ENCODE data around the gene TACO1. TPM values are rescaled to one million over a fixed set of nuclear protein-coding genes. Genes with fewer than 3 reads are reported as not detected.

The TACO1 gene
- total RNA-seq, 1 experiment from 2014 or later = 27.1 TPM

DNA sequence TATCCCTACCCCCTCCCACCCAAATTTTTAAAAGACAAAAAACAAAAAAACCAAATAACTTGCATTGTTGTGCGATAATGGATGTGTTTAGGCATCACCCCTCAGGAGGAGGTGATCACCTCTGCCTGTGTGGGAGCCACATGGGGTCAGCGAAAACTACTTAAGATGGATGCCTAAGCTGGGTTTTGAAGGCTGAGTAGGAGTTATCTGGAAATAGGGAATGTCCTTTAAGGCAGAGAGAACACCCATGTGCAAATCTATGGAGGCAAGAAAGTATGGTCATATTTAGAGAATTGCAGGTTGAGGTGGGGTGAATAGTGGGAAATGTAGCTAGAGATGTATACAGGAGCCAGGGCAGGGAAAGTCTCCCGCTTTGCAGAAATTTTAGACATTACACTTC lies 5.6 kb upstream of the TACO1 start:
- TF ChIP-seq EZH2 (IDR thresholded peaks at IDR 0.05; ENCODE audit: low read depth) = no peak
- TF ChIP-seq, protein P1, sequence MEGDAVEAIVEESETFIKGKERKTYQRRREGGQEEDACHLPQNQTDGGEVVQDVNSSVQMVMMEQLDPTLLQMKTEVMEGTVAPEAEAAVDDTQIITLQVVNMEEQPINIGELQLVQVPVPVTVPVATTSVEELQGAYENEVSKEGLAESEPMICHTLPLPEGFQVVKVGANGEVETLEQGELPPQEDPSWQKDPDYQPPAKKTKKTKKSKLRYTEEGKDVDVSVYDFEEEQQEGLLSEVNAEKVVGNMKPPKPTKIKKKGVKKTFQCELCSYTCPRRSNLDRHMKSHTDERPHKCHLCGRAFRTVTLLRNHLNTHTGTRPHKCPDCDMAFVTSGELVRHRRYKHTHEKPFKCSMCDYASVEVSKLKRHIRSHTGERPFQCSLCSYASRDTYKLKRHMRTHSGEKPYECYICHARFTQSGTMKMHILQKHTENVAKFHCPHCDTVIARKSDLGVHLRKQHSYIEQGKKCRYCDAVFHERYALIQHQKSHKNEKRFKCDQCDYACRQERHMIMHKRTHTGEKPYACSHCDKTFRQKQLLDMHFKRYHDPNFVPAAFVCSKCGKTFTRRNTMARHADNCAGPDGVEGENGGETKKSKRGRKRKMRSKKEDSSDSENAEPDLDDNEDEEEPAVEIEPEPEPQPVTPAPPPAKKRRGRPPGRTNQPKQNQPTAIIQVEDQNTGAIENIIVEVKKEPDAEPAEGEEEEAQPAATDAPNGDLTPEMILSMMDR (conservative IDR thresholded peaks at IDR 0.05) = no peak
- Histone ChIP-seq H3K9me2 (ENCODE audit: insufficient read depth) (no peaks in the 10 kb centered on the region), H3K4me1 (replicated peaks; ENCODE audit: insufficient read depth) (0 out of 2 replicates have a peak, but pooled peaks cover 4% of the 10 kb centered on the region), H3K36me3 (ENCODE audit: low read depth) (no peaks in the 10 kb centered on the region), H2AFZ (no peak overlapping the region), H3K4me2 (no peak overlapping the region), H3F3A (ENCODE audit: insufficient read depth, low read depth) (peaks cover 3% of the 10 kb centered on the region; the same call in 1 of the 2 replicates), H3K9me3 (ENCODE audit: insufficient read depth, low read depth) (no peaks in the 10 kb centered on the region), H4K20me1 (ENCODE audit: insufficient read depth) (peaks cover 4% of the 10 kb centered on the region; the same call in 1 of the 2 replicates), H3K4me3 (no peak overlapping the region), H3K27me3 (ENCODE audit: insufficient read depth, low read depth) (no peaks in the 10 kb centered on the region), H3K27ac (no peak overlapping the region), H3K79me2 (ENCODE audit: low read depth) (no peaks in the 10 kb centered on the region)
- BruUV-seq (replicated peaks) = no TSS peak
- DNase-seq = no peak
- intact Hi-C loops (cut with micrococcal nuclease; ENCODE audit: unreplicated experiment) = no loop called here
- ChIA-PET POLR2A (ENCODE audit: unreplicated experiment) (no interaction called here), CTCF (no interaction called here)

GRCh38 chr17:63596856-63597586 lies 3.7 kb upstream of the TACO1 start:
- Histone ChIP-seq H3K27me3 (ENCODE audit: insufficient read depth, low read depth) (no peaks in the 10 kb centered on the region), H2AFZ (no peak overlapping the region), H3K4me2 (no peak overlapping the region), H3K27ac (no peak overlapping the region), H4K20me1 (ENCODE audit: insufficient read depth) (peaks cover 4% of the 10 kb centered on the region; the same call in 1 of the 2 replicates), H3K9me3 (ENCODE audit: insufficient read depth, low read depth) (no peaks in the 10 kb centered on the region), H3K9me2 (ENCODE audit: insufficient read depth) (no peaks in the 10 kb centered on the region), H3K4me3 (no peak overlapping the region), H3K4me1 (replicated peaks; ENCODE audit: insufficient read depth) (peaks cover 11% of the 10 kb centered on the region; the same call in 1 of the 2 replicates), H3K36me3 (ENCODE audit: low read depth) (no peaks in the 10 kb centered on the region), H3K79me2 (ENCODE audit: low read depth) (peaks cover 12% of the 10 kb centered on the region; the same call in 1 of the 2 replicates), H3F3A (ENCODE audit: insufficient read depth, low read depth) (peaks cover 3% of the 10 kb centered on the region; the same call in 1 of the 2 replicates)
- DNase-seq = no peak
- POLR2A ChIA-PET (ENCODE audit: unreplicated experiment) = no interaction called here
- CTCF ChIA-PET = no interaction called here
- intact Hi-C loops (cut with micrococcal nuclease; ENCODE audit: unreplicated experiment) = no loop called here
- TF ChIP-seq, protein P1 (conservative IDR thresholded peaks at IDR 0.05) = no peak
- no peak for TF ChIP-seq EZH2 (IDR thresholded peaks at IDR 0.05; ENCODE audit: low read depth)
- BruUV-seq (replicated peaks) = no TSS peak

DNA sequence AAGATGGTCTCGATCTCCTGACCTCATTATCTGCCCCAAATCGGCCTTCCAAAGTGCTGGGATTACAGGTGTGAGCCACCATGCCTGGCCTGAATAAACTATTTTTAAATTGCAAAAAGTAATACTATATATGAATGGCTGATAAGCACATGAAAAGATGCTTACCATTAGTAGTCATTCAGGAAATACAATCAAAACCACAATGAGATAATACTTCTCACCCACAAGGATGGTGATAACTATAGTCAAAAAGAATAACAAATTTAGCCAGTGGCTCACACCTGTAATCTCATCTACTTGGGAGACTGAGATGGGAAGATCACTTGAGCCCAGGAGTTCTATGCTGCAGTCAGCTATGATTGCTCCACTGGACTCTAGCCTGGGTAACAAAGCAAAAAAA lies 2.4 kb upstream of the TACO1 start:
- ChIA-PET CTCF (no interaction called here), POLR2A (ENCODE audit: unreplicated experiment) (no interaction called here)
- Histone ChIP-seq H3K36me3 (ENCODE audit: low read depth) (no peaks in the 10 kb centered on the region), H3K4me3 (no peak overlapping the region), H2AFZ (no peak overlapping the region), H3K27ac (no peak overlapping the region), H3K9me3 (ENCODE audit: insufficient read depth, low read depth) (no peaks in the 10 kb centered on the region), H3K27me3 (ENCODE audit: insufficient read depth, low read depth) (no peaks in the 10 kb centered on the region), H3K4me2 (no peak overlapping the region), H3K79me2 (ENCODE audit: low read depth) (peaks cover 14% of the 10 kb centered on the region; the same call in 1 of the 2 replicates), H3K4me1 (replicated peaks; ENCODE audit: insufficient read depth) (peaks cover 11% of the 10 kb centered on the region; the same call in 1 of the 2 replicates), H4K20me1 (ENCODE audit: insufficient read depth) (peaks cover 1% of the 10 kb centered on the region; the same call in 1 of the 2 replicates), H3K9me2 (ENCODE audit: insufficient read depth) (no peaks in the 10 kb centered on the region), H3F3A (ENCODE audit: insufficient read depth, low read depth) (no peaks in the 10 kb centered on the region; the same call in 1 of the 2 replicates)
- DNase-seq = no peak
- intact Hi-C loops (cut with micrococcal nuclease; ENCODE audit: unreplicated experiment) = no loop called here
- no peak for TF ChIP-seq EZH2 (IDR thresholded peaks at IDR 0.05; ENCODE audit: low read depth)
- TF ChIP-seq, protein P1 (conservative IDR thresholded peaks at IDR 0.05) = no peak
- no TSS peak for BruUV-seq (replicated peaks)
